Hepatocyte (in vitro differentiated cells): ENCODE measurements around the gene SLC22A31. TPM values are rescaled to one million over a fixed set of nuclear protein-coding genes. Genes with fewer than 3 reads are reported as not detected.

Experiments used
- DNase-seq: peaks from one replicate; pipeline ENCODE4 v3.0.0-alpha.2; 2016; ENCODE audit warnings: low spot score
- H2AFZ ChIP-seq: fragments of 200-600 bp; sonication (generic); 2 replicates; pipeline ENCODE4 v1.6.0; 2016; ENCODE audit warnings: antibody characterized with exemption, mild to moderate bottlenecking
- H3K27ac ChIP-seq: fragments of 200-600 bp; sonication (generic); 2 replicates; pipeline ENCODE4 v1.5.1; 2016; ENCODE audit warnings: mild to moderate bottlenecking
- H3K27me3 ChIP-seq: fragments of 200-600 bp; sonication (generic); 2 replicates; pipeline ENCODE4 v1.6.1; 2016
- H3K36me3 ChIP-seq: fragments of 200-600 bp; sonication (generic); replicated peaks from 2 replicates; pipeline ENCODE4 v1.5.1; 2016; ENCODE audit warnings: low read depth; ENCODE audit not compliant: insufficient read depth
- H3K4me1 ChIP-seq: fragments of 200-600 bp; sonication (generic); 2 replicates; pipeline ENCODE4 v1.5.1; 2016; ENCODE audit warnings: mild to moderate bottlenecking, moderate library complexity; ENCODE audit not compliant: insufficient read depth
- H3K4me2 ChIP-seq: fragments of 200-600 bp; sonication (generic); 2 replicates; pipeline ENCODE4 v1.6.0; 2016
- H3K4me3 ChIP-seq: fragments of 200-600 bp; sonication (generic); 2 replicates; pipeline ENCODE4 v1.5.1; 2016; ENCODE audit warnings: mild to moderate bottlenecking
- H3K79me2 ChIP-seq: fragments of 200-600 bp; sonication (generic); 2 replicates; pipeline ENCODE4 v1.6.0; 2017; ENCODE audit warnings: mild to moderate bottlenecking
- H3K9me2 ChIP-seq: fragments of 200-600 bp; sonication (generic); replicated peaks from 2 replicates; pipeline ENCODE4 v1.6.0; 2017; ENCODE audit warnings: mild to moderate bottlenecking; ENCODE audit not compliant: insufficient read depth
- H3K9me3 ChIP-seq: fragments of 200-600 bp; sonication (generic); 2 replicates; pipeline ENCODE4 v1.5.1; 2016; ENCODE audit warnings: low read depth, mild to moderate bottlenecking
- H4K20me1 ChIP-seq: fragments of 200-600 bp; sonication (generic); 2 replicates; pipeline ENCODE4 v1.6.0; 2016; ENCODE audit warnings: mild to moderate bottlenecking; ENCODE audit not compliant: insufficient read depth, poor library complexity, severe bottlenecking
- EZH2 ChIP-seq: fragments of 200-600 bp; sonication (generic); IDR thresholded peaks from 2 replicates; pipeline ENCODE4 v1.6.1; 2016; ENCODE audit warnings: antibody characterized with exemption, mild to moderate bottlenecking, borderline replicate concordance
- EZH2phosphoT487 ChIP-seq: fragments of 200-600 bp; sonication (generic); IDR thresholded peaks from one replicate; pipeline ENCODE4 v1.6.1; 2018; ENCODE audit warnings: antibody characterized with exemption, mild to moderate bottlenecking, low read depth, moderate library complexity; ENCODE audit not compliant: unreplicated experiment, severe bottlenecking
- WGBS: methylation state at CpG from one replicate; pipeline ENCODE4 v1.1.6; 2016; ENCODE audit warnings: low lambda C conversion rate; ENCODE audit errors: missing lambda C conversion rate; 5-methylcytosine and 5-hydroxymethylcytosine counted together
- polyA plus RNA-seq: library from polyadenylated mRNA; unstranded; fragments of >200 nt; fragmentation: Nextera tagmentation; extraction: Ambion mirVana; gene quantifications from 2 replicates; pipeline ENCODE4 v1.2.1, GENCODE V29; 2016
- total RNA-seq: library from RNA; depleted of rRNA; stranded (reverse); fragments of >200 nt; gene quantifications from 2 replicates; pipeline ENCODE4 v1.2.3, GENCODE V29; 2014
- TF ChIP-seq, protein P1 (sequence below): fragments of 200-600 bp; sonication (generic); IDR thresholded peaks from 2 replicates; pipeline ENCODE4 v1.5.1; 2016; ENCODE audit warnings: antibody characterized with exemption, mild to moderate bottlenecking; ENCODE audit not compliant: poor library complexity

Gene SLC22A31
- total and polyA plus RNA-seq, 2 experiments from 2014 or later = 1.4 to 1.6 TPM

DNA sequence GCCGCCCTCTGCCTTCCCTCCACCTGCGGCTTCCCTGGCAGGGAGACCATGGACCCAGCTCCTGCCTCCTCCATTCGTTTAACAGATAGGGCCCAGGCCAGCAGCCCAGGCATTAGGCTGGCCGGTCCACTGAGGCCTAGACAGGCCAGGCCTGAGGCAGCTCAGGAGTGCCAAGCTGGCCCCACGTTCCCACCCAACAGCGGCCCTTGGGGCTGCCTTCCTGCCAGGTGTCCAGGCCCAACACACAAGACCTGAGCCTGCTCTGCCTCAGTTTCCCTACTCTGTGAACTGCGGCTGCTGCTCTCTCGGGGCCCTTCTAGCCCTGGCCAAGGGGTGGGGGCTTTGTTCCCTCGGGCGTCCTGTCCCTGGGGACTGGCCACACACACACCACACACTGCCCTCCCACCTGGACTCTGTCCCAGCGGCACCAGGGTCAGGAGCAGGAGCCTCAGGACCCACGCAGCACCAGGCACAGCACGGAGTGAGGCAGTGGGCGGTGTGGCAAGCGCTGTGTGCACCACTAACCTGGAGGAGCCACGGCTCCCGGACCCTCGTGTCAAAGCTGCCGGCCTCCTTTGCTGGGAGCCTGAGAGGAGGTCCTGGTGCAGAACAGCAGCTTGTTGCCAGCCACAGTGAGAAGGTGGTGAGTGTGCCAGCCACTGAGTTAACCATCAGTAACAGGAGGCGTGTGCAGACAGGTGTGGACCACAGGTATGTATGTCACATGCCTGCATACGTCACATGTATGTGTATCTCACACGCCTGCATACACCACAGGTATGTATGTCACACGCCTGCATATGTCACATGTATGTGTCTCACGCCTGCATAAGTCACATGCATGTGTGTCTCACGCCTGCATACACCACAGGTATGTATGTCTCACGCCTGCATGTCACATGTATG, 43.3 kb downstream of the SLC22A31 start:
- no peaks in the 10 kb centered on the region for H3K79me2 ChIP-seq
- TF ChIP-seq, protein P1, sequence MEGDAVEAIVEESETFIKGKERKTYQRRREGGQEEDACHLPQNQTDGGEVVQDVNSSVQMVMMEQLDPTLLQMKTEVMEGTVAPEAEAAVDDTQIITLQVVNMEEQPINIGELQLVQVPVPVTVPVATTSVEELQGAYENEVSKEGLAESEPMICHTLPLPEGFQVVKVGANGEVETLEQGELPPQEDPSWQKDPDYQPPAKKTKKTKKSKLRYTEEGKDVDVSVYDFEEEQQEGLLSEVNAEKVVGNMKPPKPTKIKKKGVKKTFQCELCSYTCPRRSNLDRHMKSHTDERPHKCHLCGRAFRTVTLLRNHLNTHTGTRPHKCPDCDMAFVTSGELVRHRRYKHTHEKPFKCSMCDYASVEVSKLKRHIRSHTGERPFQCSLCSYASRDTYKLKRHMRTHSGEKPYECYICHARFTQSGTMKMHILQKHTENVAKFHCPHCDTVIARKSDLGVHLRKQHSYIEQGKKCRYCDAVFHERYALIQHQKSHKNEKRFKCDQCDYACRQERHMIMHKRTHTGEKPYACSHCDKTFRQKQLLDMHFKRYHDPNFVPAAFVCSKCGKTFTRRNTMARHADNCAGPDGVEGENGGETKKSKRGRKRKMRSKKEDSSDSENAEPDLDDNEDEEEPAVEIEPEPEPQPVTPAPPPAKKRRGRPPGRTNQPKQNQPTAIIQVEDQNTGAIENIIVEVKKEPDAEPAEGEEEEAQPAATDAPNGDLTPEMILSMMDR = no peak
- no peak for TF ChIP-seq EZH2phosphoT487
- TF ChIP-seq EZH2 = no peak
- H3K9me3 ChIP-seq = no peaks in the 10 kb centered on the region
- WGBS = 91% methylated on average over 24 of the region's 26 CpGs
- H3K36me3 ChIP-seq = no peaks in the 10 kb centered on the region
- H2AFZ ChIP-seq = no peak overlapping the region
- H3K4me1 ChIP-seq = peaks cover 13% of the 10 kb centered on the region
- no peaks in the 10 kb centered on the region for H3K9me2 ChIP-seq
- no peak overlapping the region for H3K4me3 ChIP-seq
- no peak overlapping the region for H3K4me2 ChIP-seq
- no peaks in the 10 kb centered on the region for H3K27me3 ChIP-seq
- H3K27ac ChIP-seq = no peak overlapping the region
- DNase-seq = no peak
- H4K20me1 ChIP-seq = no peaks in the 10 kb centered on the region

DNA sequence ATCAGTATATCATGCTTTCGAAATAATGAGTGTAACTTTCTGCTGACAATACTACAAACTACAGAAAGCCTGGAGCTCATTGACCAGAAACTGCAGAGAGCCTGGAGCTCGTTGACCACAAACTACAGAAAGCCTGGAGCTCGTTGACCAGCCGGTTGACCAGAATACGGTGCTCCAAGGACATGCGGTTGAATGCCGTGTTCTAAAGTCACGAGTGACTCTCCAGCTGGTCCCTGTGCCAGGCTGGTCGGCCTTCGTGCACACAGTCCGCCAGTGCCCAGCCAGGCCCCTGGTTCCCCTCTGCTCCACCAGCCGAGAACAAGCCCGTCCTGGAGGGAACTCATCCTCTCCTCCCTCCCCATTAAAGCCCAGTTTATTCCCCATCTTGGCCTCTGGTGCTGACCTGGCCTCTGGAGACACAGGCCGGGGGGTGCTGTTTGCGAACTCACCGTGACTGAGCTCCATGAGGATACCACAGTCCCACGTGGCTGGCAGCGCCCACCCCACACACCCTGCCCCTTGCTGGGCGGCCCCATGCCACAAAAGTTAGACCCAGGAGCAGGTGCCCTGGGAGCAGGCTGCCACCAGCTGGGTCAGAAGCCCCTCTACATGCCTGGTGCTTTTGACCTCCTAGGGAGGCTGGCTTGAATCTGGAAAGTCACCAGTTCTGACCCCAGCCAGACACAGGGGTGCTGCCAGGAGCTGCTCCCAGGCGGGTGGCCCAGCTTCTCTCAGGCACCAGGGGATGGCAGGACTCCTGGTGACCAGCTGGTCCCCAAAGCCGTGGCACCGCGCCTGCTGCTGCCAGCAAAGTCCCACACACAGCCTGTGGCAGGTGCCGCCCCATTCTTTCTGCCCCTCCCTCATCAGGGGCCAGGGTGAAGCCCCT, 44.2 kb downstream of the SLC22A31 start:
- TF ChIP-seq, protein P1 = no peak
- TF ChIP-seq EZH2phosphoT487 = no peak
- TF ChIP-seq EZH2 = no peak
- 81% methylated on average over 24 of the region's 24 CpGs for WGBS
- H3K4me1 ChIP-seq = peaks cover 13% of the 10 kb centered on the region
- H3K9me3 ChIP-seq = no peaks in the 10 kb centered on the region
- no peak overlapping the region for H2AFZ ChIP-seq
- no peaks in the 10 kb centered on the region for H3K79me2 ChIP-seq
- H3K36me3 ChIP-seq = no peaks in the 10 kb centered on the region
- H3K27ac ChIP-seq = peak overlapping the region; percentile 69
- DNase-seq = no peak
- H3K9me2 ChIP-seq = no peaks in the 10 kb centered on the region
- H3K4me2 ChIP-seq = no peak overlapping the region
- H4K20me1 ChIP-seq = no peaks in the 10 kb centered on the region
- no peaks in the 10 kb centered on the region for H3K27me3 ChIP-seq
- no peak overlapping the region for H3K4me3 ChIP-seq

DNA sequence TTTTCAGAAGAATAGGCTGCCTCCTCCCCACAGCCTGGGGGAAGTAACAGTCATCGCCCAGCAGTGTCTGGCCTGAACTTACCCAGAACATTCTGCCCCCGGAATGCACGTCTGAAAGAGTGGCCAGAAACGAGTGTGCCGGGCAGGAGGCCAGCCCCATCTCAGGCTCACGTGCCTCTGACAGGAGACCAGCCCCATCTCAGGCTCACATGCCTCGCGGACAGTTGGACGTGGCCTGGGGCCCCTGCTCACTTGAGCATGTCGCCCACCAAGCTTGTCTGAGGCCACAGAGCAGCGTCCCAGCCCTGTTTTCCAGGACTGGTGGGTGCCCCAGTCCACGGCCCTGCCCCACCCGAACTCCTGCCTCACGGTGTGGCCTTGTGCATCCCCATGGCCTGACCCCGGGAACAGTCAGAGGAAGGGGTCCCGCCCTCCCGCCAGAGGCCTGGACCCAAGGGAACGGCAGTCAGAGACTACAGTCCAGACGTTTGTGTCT, 45.1 kb downstream of the SLC22A31 start:
- H2AFZ ChIP-seq = no peak overlapping the region
- no peaks in the 10 kb centered on the region for H3K27me3 ChIP-seq
- peak; percentile 67 for DNase-seq
- H3K4me2 ChIP-seq = no peak overlapping the region
- H3K4me1 ChIP-seq = peaks cover 13% of the 10 kb centered on the region
- H3K4me3 ChIP-seq = no peak overlapping the region
- WGBS = 56% methylated on average over 19 of the region's 19 CpGs
- TF ChIP-seq, protein P1 = no peak
- TF ChIP-seq EZH2phosphoT487 (no peak), EZH2 (no peak)
- H3K36me3 ChIP-seq = no peaks in the 10 kb centered on the region
- peak overlapping the region; percentile 69 for H3K27ac ChIP-seq
- H3K79me2 ChIP-seq = no peaks in the 10 kb centered on the region
- no peaks in the 10 kb centered on the region for H3K9me2 ChIP-seq
- H3K9me3 ChIP-seq = no peaks in the 10 kb centered on the region
- no peaks in the 10 kb centered on the region for H4K20me1 ChIP-seq
